Endometrium (tissue), 2 donors: ENCODE measurements around the gene ITIH5.
"Not testable (repeated sequence)": the region's sequence is repeated elsewhere in the genome, so short reads cannot be mapped to it uniquely, and the experiment has no call there.

Experiments used
- FAIRE-seq: peaks from 2 replicates; lab custom pipeline; 2012; peaks lifted over from hg19 to GRCh38; lab: Jason Lieb, UNC
- donor health status: control.
- donor health status: control.

Gene ITIH5

GRCh38 chr10:7666253-7667023 lies at the start of gene ITIH5:
Gene ITIH5 (minus strand): TSS chr10:7666966. CDS start chr10:7666892, 74 bp downstream.
- no peak for FAIRE-seq

- no peak for FAIRE-seq
Measured at GRCh38 chr10:7715515-7715914, 48.7 kb upstream of the ITIH5 start.

GRCh38 chr10:7711075-7711474 lies 44.3 kb upstream of the ITIH5 start:
- not testable (repeated sequence) for FAIRE-seq

GRCh38 chr10:7710446-7710845 lies 43.7 kb upstream of the ITIH5 start:
- FAIRE-seq, result no peak

- FAIRE-seq, result no peak
Measured at GRCh38 chr10:7708832-7709231, 42.1 kb upstream of the ITIH5 start.

GRCh38 chr10:7707858-7708622 lies 41.3 kb upstream of the ITIH5 start:
- FAIRE-seq, result no peak

- no peak for FAIRE-seq
Measured at GRCh38 chr10:7707102-7707501, 40.3 kb upstream of the ITIH5 start.

GRCh38 chr10:7706534-7707073 lies 39.8 kb upstream of the ITIH5 start:
- FAIRE-seq, result no peak

- no peak for FAIRE-seq
Measured at GRCh38 chr10:7705341-7705740, 38.6 kb upstream of the ITIH5 start.

GRCh38 chr10:7704071-7705016 lies 37.6 kb upstream of the ITIH5 start:
- FAIRE-seq, result no peak

GRCh38 chr10:7703140-7703539 lies 36.4 kb upstream of the ITIH5 start, which contains the start of gene ITIH2:
Gene ITIH2 (plus strand): TSS chr10:7703316. CDS start chr10:7703435, 119 bp downstream.
- FAIRE-seq, result no peak

GRCh38 chr10:7702288-7702812 lies 35.6 kb upstream of the ITIH5 start:
- no peak for FAIRE-seq

GRCh38 chr10:7701158-7701742 lies 34.5 kb upstream of the ITIH5 start:
- FAIRE-seq, result no peak

- FAIRE-seq, result peak; percentile 57
Measured at GRCh38 chr10:7700577-7701125, 33.9 kb upstream of the ITIH5 start.

GRCh38 chr10:7697426-7697825 lies 30.7 kb upstream of the ITIH5 start:
- FAIRE-seq, result no peak

GRCh38 chr10:7696545-7696944 lies 29.8 kb upstream of the ITIH5 start:
- no peak for FAIRE-seq

- FAIRE-seq, result not testable (repeated sequence)
Measured at GRCh38 chr10:7693194-7693593, 26.4 kb upstream of the ITIH5 start.

GRCh38 chr10:7692368-7692767 lies 25.6 kb upstream of the ITIH5 start:
- FAIRE-seq, result not testable (repeated sequence)

- not testable (repeated sequence) for FAIRE-seq
Measured at GRCh38 chr10:7690885-7691597, 24.3 kb upstream of the ITIH5 start.

GRCh38 chr10:7689591-7689990 lies 22.8 kb upstream of the ITIH5 start:
- FAIRE-seq, result no peak
